ENCODE data around the gene ATP1A1. TPM values are rescaled to one million over a fixed set of nuclear protein-coding genes. Genes with fewer than 3 reads are reported as not detected.

The ATP1A1 gene
- total and polyA plus RNA-seq, 2 donors (not counting 3 experiments of a cell fraction or from before 2014, with no cell fraction given), result 263 to 325 TPM

DNA sequence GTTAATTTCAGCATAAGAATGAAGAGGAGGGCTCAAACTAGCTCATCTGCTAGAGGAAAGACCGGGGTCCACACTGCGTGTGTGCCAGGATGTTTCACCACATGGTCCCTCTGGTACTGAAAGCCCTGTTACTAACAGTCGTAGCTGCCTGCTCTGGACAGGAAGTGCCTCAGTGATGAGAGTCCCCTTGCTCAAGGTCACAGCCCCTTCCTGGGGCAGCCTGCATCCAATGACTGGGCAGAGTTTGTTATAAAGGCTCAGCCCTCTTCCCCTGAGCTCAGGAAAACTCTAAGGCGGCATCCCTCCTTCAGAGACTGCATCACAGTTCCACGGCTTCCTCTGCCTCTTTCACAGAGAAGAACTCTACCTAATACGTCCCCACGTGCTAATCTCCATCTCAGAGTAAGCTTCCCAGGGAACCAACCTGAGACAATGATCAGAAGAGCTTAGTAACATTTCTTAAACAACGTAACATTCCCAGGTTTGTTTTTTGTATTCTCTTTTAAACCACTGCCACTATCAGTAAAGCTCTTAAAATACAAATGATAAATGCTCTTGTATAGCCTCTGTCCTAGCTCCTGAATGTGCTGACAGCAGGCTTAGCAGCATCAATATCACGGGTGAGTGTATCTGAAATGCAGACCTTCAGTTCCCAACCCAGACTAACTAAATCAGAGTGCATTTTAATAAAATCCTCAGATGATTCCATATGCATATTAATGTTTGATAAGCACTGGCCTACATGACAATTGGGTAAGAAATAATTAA lies 38.0 kb upstream of the ATP1A1 start:
- H4K20me1 ChIP-seq (replicated peaks; ENCODE audit: control insufficient read depth, extremely low read depth, insufficient read depth, low read length), result no peaks in the 10 kb centered on the region
- no peaks in the 10 kb centered on the region for H3K36me3 ChIP-seq (ENCODE audit: control insufficient read depth in 2 of 2, extremely low read depth in 1 of 2, insufficient read depth in 2 of 2, low read length in 2 of 2)
- no peaks in the 10 kb centered on the region for H3K79me2 ChIP-seq (ENCODE audit: control insufficient read depth, insufficient read depth, low read length)
- H3K27me3 ChIP-seq (ENCODE audit: control insufficient read depth in 2 of 2, insufficient read depth in 2 of 2, low read length in 2 of 2), result no peaks in the 10 kb centered on the region
- no peak overlapping the region for H3K27ac ChIP-seq (ENCODE audit: insufficient read depth, low read depth, low read length)
- intact Hi-C loops (cut with micrococcal nuclease) (no loop called here), dilution Hi-C loops (cut with MboI; ENCODE audit: extremely low pct_ligation_motif_present, low sequenced_read_pairs) (no loop called here)
- H3K4me3 ChIP-seq (replicated peaks in 1 of 3; ENCODE audit: insufficient read depth in 1 of 3, low read depth in 1 of 3, low read length in 3 of 3), result no peak overlapping the region
- TSS peak; percentile 97 for BruUV-seq (replicated peaks)
- H3K9me1 ChIP-seq (replicated peaks; ENCODE audit: control insufficient read depth, extremely low read depth, insufficient read depth, low read length), result no peaks in the 10 kb centered on the region
- peak overlapping the region; percentile 63 for H2AFZ ChIP-seq (ENCODE audit: low read depth, low read length)
- TF ChIP-seq POLR2AphosphoS5 (IDR thresholded peaks at IDR 0.05; ENCODE audit: insufficient read depth, low read depth, low read length), result peak; percentile 53
- TF ChIP-seq EZH2 (IDR thresholded peaks at IDR 0.05; ENCODE audit: borderline replicate concordance, low read depth, low read length, severe bottlenecking), result no peak
- POLR2A ChIA-PET, result no interaction called here
- H3K4me1 ChIP-seq (ENCODE audit: control insufficient read depth, extremely low read depth, insufficient read depth, low read length), result peaks cover 20% of the 10 kb centered on the region
- peak overlapping the region; percentile 2 for H3K4me2 ChIP-seq (ENCODE audit: insufficient read depth, low read length)
- H3K9me3 ChIP-seq (replicated peaks; ENCODE audit: control insufficient read depth, insufficient read depth, low read length), result no peaks in the 10 kb centered on the region
- FAIRE-seq, result peak; percentile 92
- H3K9ac ChIP-seq (replicated peaks; ENCODE audit: extremely low read depth, insufficient read depth, low read length), result no peak overlapping the region
- CTCF ChIA-PET, result interaction anchor here (0.6 to 2.4 kb wide), 11 partner anchors 9 to 196 kb away, joined by 3 to 10 read pairs (median 4); no protein-coding TSS in a partner anchor
- DNase-seq (ENCODE audit: low read depth, low spot score), result peak; percentile 52

DNA sequence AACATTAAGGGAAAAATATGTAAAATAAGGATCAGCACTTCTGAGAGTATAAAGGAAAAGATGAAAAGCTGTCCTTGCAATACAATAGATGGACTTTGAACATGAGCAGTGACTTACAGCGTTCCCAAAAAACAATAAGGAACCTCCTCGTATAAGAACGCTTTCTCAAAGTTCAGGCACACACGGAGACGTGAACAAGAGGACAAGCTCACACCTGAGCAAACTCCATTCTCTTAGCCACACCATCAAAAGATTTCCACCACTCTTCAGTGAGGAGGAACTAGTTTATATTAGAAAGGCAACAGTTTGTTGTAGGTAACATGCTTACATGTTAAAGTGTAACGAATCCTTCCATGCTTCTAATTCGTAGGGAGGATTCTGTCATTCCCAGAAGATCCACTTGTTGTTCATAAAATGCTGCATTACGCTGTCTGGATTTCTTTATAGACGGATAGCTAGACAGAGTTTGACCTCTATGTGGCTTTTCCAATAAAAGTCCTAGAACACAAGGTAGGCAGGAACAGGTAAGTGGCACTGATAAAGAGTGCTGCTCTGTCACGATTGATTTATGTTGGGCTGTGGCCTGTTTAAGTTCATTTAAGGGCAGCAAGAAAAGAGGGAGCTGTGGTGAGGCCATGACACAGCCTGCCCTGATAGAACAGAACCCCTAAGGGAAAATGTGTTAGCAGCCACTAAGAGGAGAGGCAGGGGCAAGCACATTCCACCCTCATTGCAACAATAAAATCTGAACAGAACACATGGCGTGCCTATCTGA lies 37.0 kb upstream of the ATP1A1 start:
- no peak overlapping the region for H3K4me2 ChIP-seq (ENCODE audit: insufficient read depth, low read length)
- H3K36me3 ChIP-seq (ENCODE audit: control insufficient read depth in 2 of 2, extremely low read depth in 1 of 2, insufficient read depth in 2 of 2, low read length in 2 of 2), result no peaks in the 10 kb centered on the region
- H3K9ac ChIP-seq (replicated peaks; ENCODE audit: extremely low read depth, insufficient read depth, low read length), result no peak overlapping the region
- intact Hi-C loops (cut with micrococcal nuclease) (no loop called here), dilution Hi-C loops (cut with MboI; ENCODE audit: extremely low pct_ligation_motif_present, low sequenced_read_pairs) (no loop called here)
- H3K4me1 ChIP-seq (ENCODE audit: control insufficient read depth, extremely low read depth, insufficient read depth, low read length), result peaks cover 16% of the 10 kb centered on the region
- ChIA-PET POLR2A (no interaction called here), CTCF (interaction anchor here (1.8 to 2.4 kb wide), 3 partner anchors 8 to 197 kb away, joined by 4 to 7 read pairs (median 6); no protein-coding TSS in a partner anchor)
- H3K4me3 ChIP-seq (replicated peaks in 1 of 3; ENCODE audit: insufficient read depth in 1 of 3, low read depth in 1 of 3, low read length in 3 of 3), result no peak overlapping the region
- no TSS peak for BruUV-seq (replicated peaks)
- no peaks in the 10 kb centered on the region for H3K9me3 ChIP-seq (replicated peaks; ENCODE audit: control insufficient read depth, insufficient read depth, low read length)
- FAIRE-seq (no peak), DNase-seq (ENCODE audit: low read depth, low spot score) (no peak)
- no peaks in the 10 kb centered on the region for H3K9me1 ChIP-seq (replicated peaks; ENCODE audit: control insufficient read depth, extremely low read depth, insufficient read depth, low read length)
- no peak overlapping the region for H3K27ac ChIP-seq (ENCODE audit: insufficient read depth, low read depth, low read length)
- H4K20me1 ChIP-seq (replicated peaks; ENCODE audit: control insufficient read depth, extremely low read depth, insufficient read depth, low read length), result no peaks in the 10 kb centered on the region
- no peaks in the 10 kb centered on the region for H3K27me3 ChIP-seq (ENCODE audit: control insufficient read depth in 2 of 2, insufficient read depth in 2 of 2, low read length in 2 of 2)
- no peak overlapping the region for H2AFZ ChIP-seq (ENCODE audit: low read depth, low read length)
- TF ChIP-seq POLR2AphosphoS5 (IDR thresholded peaks at IDR 0.05; ENCODE audit: insufficient read depth, low read depth, low read length), result no peak
- TF ChIP-seq EZH2 (IDR thresholded peaks at IDR 0.05; ENCODE audit: borderline replicate concordance, low read depth, low read length, severe bottlenecking), result no peak
- TF ChIP-seq MYC (IDR thresholded peaks at IDR 0.05; ENCODE audit: low read depth, low read length), result no peak
- TF ChIP-seq, protein P1, sequence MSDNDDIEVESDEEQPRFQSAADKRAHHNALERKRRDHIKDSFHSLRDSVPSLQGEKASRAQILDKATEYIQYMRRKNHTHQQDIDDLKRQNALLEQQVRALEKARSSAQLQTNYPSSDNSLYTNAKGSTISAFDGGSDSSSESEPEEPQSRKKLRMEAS (IDR thresholded peaks at IDR 0.05; ENCODE audit: insufficient read depth, insufficient read length), result no peak
- TF ChIP-seq, protein P2, sequence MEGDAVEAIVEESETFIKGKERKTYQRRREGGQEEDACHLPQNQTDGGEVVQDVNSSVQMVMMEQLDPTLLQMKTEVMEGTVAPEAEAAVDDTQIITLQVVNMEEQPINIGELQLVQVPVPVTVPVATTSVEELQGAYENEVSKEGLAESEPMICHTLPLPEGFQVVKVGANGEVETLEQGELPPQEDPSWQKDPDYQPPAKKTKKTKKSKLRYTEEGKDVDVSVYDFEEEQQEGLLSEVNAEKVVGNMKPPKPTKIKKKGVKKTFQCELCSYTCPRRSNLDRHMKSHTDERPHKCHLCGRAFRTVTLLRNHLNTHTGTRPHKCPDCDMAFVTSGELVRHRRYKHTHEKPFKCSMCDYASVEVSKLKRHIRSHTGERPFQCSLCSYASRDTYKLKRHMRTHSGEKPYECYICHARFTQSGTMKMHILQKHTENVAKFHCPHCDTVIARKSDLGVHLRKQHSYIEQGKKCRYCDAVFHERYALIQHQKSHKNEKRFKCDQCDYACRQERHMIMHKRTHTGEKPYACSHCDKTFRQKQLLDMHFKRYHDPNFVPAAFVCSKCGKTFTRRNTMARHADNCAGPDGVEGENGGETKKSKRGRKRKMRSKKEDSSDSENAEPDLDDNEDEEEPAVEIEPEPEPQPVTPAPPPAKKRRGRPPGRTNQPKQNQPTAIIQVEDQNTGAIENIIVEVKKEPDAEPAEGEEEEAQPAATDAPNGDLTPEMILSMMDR (IDR thresholded peaks at IDR 0.05; ENCODE audit: extremely low read depth in 1 of 2, insufficient read depth in 1 of 2, low read depth in 1 of 2, low read length in 2 of 2), result no peak
- no peak for TF ChIP-seq GATA2 (IDR thresholded peaks at IDR 0.05; ENCODE audit: insufficient read depth, insufficient read length, low read depth, low read length)
- TF ChIP-seq POLR2A (IDR thresholded peaks at IDR 0.05; ENCODE audit: low read depth, low read length), result no peak
- no peak for TF ChIP-seq FOS (IDR thresholded peaks at IDR 0.05; ENCODE audit: borderline replicate concordance, insufficient read depth, low read length)
- TF ChIP-seq JUN (IDR thresholded peaks at IDR 0.05; ENCODE audit: borderline replicate concordance, insufficient read depth, insufficient read length, low read depth), result no peak
- no peaks in the 10 kb centered on the region for H3K79me2 ChIP-seq (ENCODE audit: control insufficient read depth, insufficient read depth, low read length)
